Activated T-cell treated with anti-CD3 and anti-CD28 coated beads, Interleukin-2, amount 50 U/mL, for 24 hours (primary cell): ENCODE data around the gene SUPV3L1.

Experiments
- DNase-seq: peaks from one replicate; pipeline ENCODE4 v3.0.0-alpha.2; 2020
- H3K27ac Mint-ChIP-seq: 2 replicates; pipeline ENCODE4 v1.8.0; 2020; ENCODE audit warnings: mild to moderate bottlenecking, mixed read lengths
- H3K27me3 Mint-ChIP-seq: 2 replicates; pipeline ENCODE4 v1.8.0; 2020; ENCODE audit warnings: mixed read lengths
- H3K36me3 Mint-ChIP-seq: 2 replicates; pipeline ENCODE4 v1.8.0; 2020; ENCODE audit warnings: low read depth, mixed read lengths
- H3K4me1 Mint-ChIP-seq: 2 replicates; pipeline ENCODE4 v1.8.0; 2020; ENCODE audit warnings: low read depth, mixed read lengths
- H3K4me3 Mint-ChIP-seq: 2 replicates; pipeline ENCODE4 v1.8.0; 2020; ENCODE audit warnings: mild to moderate bottlenecking, moderate library complexity, mixed read lengths
- H3K9me3 Mint-ChIP-seq: 2 replicates; pipeline ENCODE4 v1.8.0; 2020; ENCODE audit warnings: mixed read lengths

SUPV3L1 gene

GRCh38 chr10:69232252-69232651 lies 52.2 kb downstream of the SUPV3L1 start:
- DNase-seq: no peak
- Mint-ChIP-seq H3K36me3 (no peaks in the 10 kb centered on the region), H3K4me1 (peaks cover 38% of the 10 kb centered on the region), H3K27me3 (no peaks in the 10 kb centered on the region), H3K9me3 (no peaks in the 10 kb centered on the region), H3K27ac (no peak overlapping the region), H3K4me3 (no peak overlapping the region)

GRCh38 chr10:69232736-69233480 lies 52.9 kb downstream of the SUPV3L1 start:
- Mint-ChIP-seq H3K27ac (no peak overlapping the region), H3K4me3 (no peak overlapping the region), H3K9me3 (no peaks in the 10 kb centered on the region), H3K27me3 (no peaks in the 10 kb centered on the region), H3K36me3 (no peaks in the 10 kb centered on the region), H3K4me1 (peaks cover 39% of the 10 kb centered on the region)
- no peak for DNase-seq

- H3K9me3 Mint-ChIP-seq: no peaks in the 10 kb centered on the region
- H3K36me3 Mint-ChIP-seq: no peaks in the 10 kb centered on the region
- H3K27ac Mint-ChIP-seq: no peak overlapping the region
- H3K27me3 Mint-ChIP-seq: no peaks in the 10 kb centered on the region
- H3K4me1 Mint-ChIP-seq: peaks cover 23% of the 10 kb centered on the region
- H3K4me3 Mint-ChIP-seq: no peak overlapping the region
- DNase-seq: no peak
Observed at GRCh38 chr10:69234447-69234846, 54.4 kb downstream of the SUPV3L1 start.

GRCh38 chr10:69237528-69238159 lies 57.6 kb downstream of the SUPV3L1 start:
- Mint-ChIP-seq H3K9me3 (no peaks in the 10 kb centered on the region), H3K4me1 (peaks cover 15% of the 10 kb centered on the region), H3K4me3 (no peak overlapping the region), H3K36me3 (no peaks in the 10 kb centered on the region), H3K27me3 (no peaks in the 10 kb centered on the region), H3K27ac (no peak overlapping the region)
- DNase-seq: peak; percentile 93

GRCh38 chr10:69239136-69239535 lies 59.1 kb downstream of the SUPV3L1 start:
- DNase-seq: no peak
- Mint-ChIP-seq H3K27me3 (no peaks in the 10 kb centered on the region), H3K4me3 (no peak overlapping the region), H3K9me3 (no peaks in the 10 kb centered on the region), H3K36me3 (no peaks in the 10 kb centered on the region), H3K27ac (no peak overlapping the region), H3K4me1 (peaks cover 8% of the 10 kb centered on the region)

GRCh38 chr10:69239816-69240434 lies 59.9 kb downstream of the SUPV3L1 start:
- H3K9me3 Mint-ChIP-seq: no peaks in the 10 kb centered on the region
- H3K4me1 Mint-ChIP-seq: peaks cover 8% of the 10 kb centered on the region
- H3K36me3 Mint-ChIP-seq: no peaks in the 10 kb centered on the region
- H3K27ac Mint-ChIP-seq: no peak overlapping the region
- DNase-seq: no peak
- H3K4me3 Mint-ChIP-seq: no peak overlapping the region
- no peaks in the 10 kb centered on the region for H3K27me3 Mint-ChIP-seq

- Mint-ChIP-seq H3K27ac (no peak overlapping the region), H3K9me3 (no peaks in the 10 kb centered on the region), H3K27me3 (no peaks in the 10 kb centered on the region), H3K36me3 (no peaks in the 10 kb centered on the region), H3K4me3 (no peak overlapping the region), H3K4me1 (peaks cover 8% of the 10 kb centered on the region)
- DNase-seq: no peak
Observed at GRCh38 chr10:69240455-69240854, 60.4 kb downstream of the SUPV3L1 start.

- no peak for DNase-seq
- Mint-ChIP-seq H3K4me1 (peaks cover 8% of the 10 kb centered on the region), H3K9me3 (no peaks in the 10 kb centered on the region), H3K27me3 (no peaks in the 10 kb centered on the region), H3K4me3 (no peak overlapping the region), H3K27ac (no peak overlapping the region), H3K36me3 (no peaks in the 10 kb centered on the region)
Observed at GRCh38 chr10:69241575-69241974, 61.5 kb downstream of the SUPV3L1 start.

GRCh38 chr10:69242040-69242851 lies 62.2 kb downstream of the SUPV3L1 start:
- H3K4me1 Mint-ChIP-seq: peaks cover 5% of the 10 kb centered on the region
- H3K27me3 Mint-ChIP-seq: no peaks in the 10 kb centered on the region
- no peaks in the 10 kb centered on the region for H3K36me3 Mint-ChIP-seq
- no peak overlapping the region for H3K27ac Mint-ChIP-seq
- H3K9me3 Mint-ChIP-seq: no peaks in the 10 kb centered on the region
- H3K4me3 Mint-ChIP-seq: no peak overlapping the region
- DNase-seq: no peak

GRCh38 chr10:69242852-69243212 lies 62.8 kb downstream of the SUPV3L1 start:
- Mint-ChIP-seq H3K36me3 (no peaks in the 10 kb centered on the region), H3K4me1 (peaks cover under 1% of the 10 kb centered on the region), H3K4me3 (no peak overlapping the region), H3K27ac (no peak overlapping the region), H3K27me3 (no peaks in the 10 kb centered on the region), H3K9me3 (no peaks in the 10 kb centered on the region)
- DNase-seq: no peak

- DNase-seq: no peak
- no peaks in the 10 kb centered on the region for H3K27me3 Mint-ChIP-seq
- no peaks in the 10 kb centered on the region for H3K9me3 Mint-ChIP-seq
- no peaks in the 10 kb centered on the region for H3K4me1 Mint-ChIP-seq
- H3K27ac Mint-ChIP-seq: no peak overlapping the region
- no peak overlapping the region for H3K4me3 Mint-ChIP-seq
- H3K36me3 Mint-ChIP-seq: no peaks in the 10 kb centered on the region
Observed at GRCh38 chr10:69243817-69244216, 63.8 kb downstream of the SUPV3L1 start.

GRCh38 chr10:69246036-69246435 lies 66.0 kb downstream of the SUPV3L1 start:
- Mint-ChIP-seq H3K4me3 (no peak overlapping the region), H3K27ac (no peak overlapping the region), H3K9me3 (no peaks in the 10 kb centered on the region), H3K27me3 (no peaks in the 10 kb centered on the region), H3K4me1 (no peaks in the 10 kb centered on the region), H3K36me3 (no peaks in the 10 kb centered on the region)
- DNase-seq: no peak

GRCh38 chr10:69246581-69247312 lies 66.7 kb downstream of the SUPV3L1 start:
- Mint-ChIP-seq H3K4me1 (no peaks in the 10 kb centered on the region), H3K36me3 (no peaks in the 10 kb centered on the region), H3K27ac (no peak overlapping the region), H3K9me3 (no peaks in the 10 kb centered on the region), H3K4me3 (no peak overlapping the region), H3K27me3 (no peaks in the 10 kb centered on the region)
- DNase-seq: no peak

GRCh38 chr10:69247313-69247710 lies 67.3 kb downstream of the SUPV3L1 start:
- no peaks in the 10 kb centered on the region for H3K4me1 Mint-ChIP-seq
- no peaks in the 10 kb centered on the region for H3K36me3 Mint-ChIP-seq
- no peak overlapping the region for H3K27ac Mint-ChIP-seq
- no peaks in the 10 kb centered on the region for H3K27me3 Mint-ChIP-seq
- no peak for DNase-seq
- H3K9me3 Mint-ChIP-seq: no peaks in the 10 kb centered on the region
- no peak overlapping the region for H3K4me3 Mint-ChIP-seq
